Measurements from ENCODE around the gene TRMT112.
A peak's percentile ranks its signal among the peaks of the same experiment; 100 is the strongest.
"Not testable (repeated sequence)": the region's sequence is repeated elsewhere in the genome, so short reads cannot be mapped to it uniquely, and the experiment has no call there.

The TRMT112 gene

DNA sequence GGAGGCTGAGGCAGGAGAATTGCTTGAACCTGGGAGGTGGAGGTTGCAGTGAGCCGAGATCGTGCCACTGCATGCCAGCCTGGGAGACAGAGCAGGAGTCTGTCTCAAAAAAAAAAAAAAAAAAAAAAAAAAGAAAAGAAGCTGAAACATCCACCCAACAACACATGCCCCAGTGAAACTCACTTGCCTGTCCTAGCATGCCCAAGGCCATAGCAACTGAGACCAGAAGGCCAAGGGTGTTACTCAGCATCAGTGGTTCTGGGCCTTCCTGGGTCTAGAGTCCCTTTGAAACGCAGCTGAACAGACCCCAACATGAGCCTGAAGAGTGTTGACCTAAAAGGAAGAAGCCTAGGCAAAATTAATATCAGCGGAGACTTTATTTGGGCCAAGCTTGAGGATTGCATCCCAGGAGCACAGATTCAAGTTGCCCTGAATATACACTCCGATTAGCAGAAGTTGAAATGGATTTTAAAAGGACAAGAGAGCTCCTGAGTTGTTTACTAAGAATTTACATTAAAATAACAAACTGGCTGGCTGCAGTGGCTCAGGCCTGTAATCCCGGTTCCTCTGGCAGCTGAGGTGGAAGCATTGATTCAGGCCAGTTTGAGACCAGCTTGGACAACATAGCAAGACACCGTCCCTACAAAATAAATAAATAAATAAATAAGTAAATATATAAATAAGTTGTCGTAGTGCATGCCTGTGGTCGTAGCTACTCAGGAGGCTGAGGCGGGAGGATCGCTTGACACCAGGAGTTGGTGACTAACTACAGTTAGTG lies 7.5 kb upstream of the TRMT112 start:
- H3K4me3 ChIP-seq (ENCODE audit: low read depth, low read length): no peak overlapping the region
- peak overlapping the region; percentile 54 for H3K27ac ChIP-seq (ENCODE audit: low read depth, low read length)
- no peak overlapping the region for H3K9ac ChIP-seq (ENCODE audit: low read depth, low read length)
- no peaks in the 10 kb centered on the region for H3K4me1 ChIP-seq (ENCODE audit: control insufficient read depth, insufficient read depth, low read length)
- H3K9me3 ChIP-seq (ENCODE audit: control insufficient read depth, insufficient read depth, low read length): no peaks in the 10 kb centered on the region
- H3K27me3 ChIP-seq (ENCODE audit: control insufficient read depth, insufficient read depth, low read length): no peaks in the 10 kb centered on the region
- peaks cover 24% of the 10 kb centered on the region for H3K36me3 ChIP-seq (ENCODE audit: control insufficient read depth, insufficient read depth, low read length)

DNA sequence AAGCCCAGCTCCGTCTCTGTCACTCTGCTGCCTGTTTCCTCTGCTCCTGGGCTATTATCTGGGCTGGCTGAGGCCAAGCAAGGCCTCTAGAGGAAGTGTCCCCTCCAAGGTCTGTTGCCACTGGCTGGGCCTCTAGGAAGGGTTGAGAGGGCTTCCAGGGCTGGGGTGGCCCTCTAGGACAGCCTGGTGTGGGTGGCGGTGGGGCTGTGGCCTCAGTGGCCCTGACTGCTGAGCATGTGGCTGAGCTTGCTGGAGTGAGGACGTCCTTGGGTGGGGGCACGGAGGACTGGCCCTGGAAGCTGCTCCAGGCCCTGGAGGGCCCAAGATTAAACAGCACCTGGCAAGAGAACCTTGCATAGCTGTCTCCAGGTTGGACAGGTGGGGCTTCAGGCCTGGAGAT lies 6.6 kb upstream of the TRMT112 start:
- H3K27ac ChIP-seq (ENCODE audit: low read depth, low read length); H3K4me1 ChIP-seq (ENCODE audit: control insufficient read depth, insufficient read depth, low read length); H3K9ac ChIP-seq (ENCODE audit: low read depth, low read length); H3K27me3 ChIP-seq (ENCODE audit: control insufficient read depth, insufficient read depth, low read length); H3K9me3 ChIP-seq (ENCODE audit: control insufficient read depth, insufficient read depth, low read length); H3K4me3 ChIP-seq (ENCODE audit: low read depth, low read length): not testable (repeated sequence)
- peaks cover 29% of the 10 kb centered on the region for H3K36me3 ChIP-seq (ENCODE audit: control insufficient read depth, insufficient read depth, low read length)

DNA sequence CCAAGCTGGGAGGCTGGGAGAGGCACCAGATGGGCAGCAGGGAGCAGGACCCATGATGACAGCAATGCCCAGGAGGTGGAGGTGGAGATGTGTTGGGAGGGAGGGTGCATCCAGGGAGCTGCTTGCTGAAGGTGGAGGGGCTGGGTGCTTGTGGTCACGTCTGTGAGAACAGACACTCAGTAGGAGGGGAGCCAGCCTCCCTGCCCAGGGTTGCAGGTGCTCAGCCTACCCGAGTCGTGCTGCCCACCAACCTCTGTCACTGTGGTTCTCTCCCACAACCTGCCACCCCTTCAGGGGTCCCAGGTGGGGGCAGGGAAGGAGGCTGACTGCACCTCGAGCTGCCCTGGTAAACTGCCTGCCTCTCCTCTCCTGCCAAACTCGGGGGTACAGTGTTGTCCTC lies 6.0 kb upstream of the TRMT112 start:
- Histone ChIP-seq H3K9me3 (ENCODE audit: control insufficient read depth, insufficient read depth, low read length) (no peaks in the 10 kb centered on the region), H3K36me3 (ENCODE audit: control insufficient read depth, insufficient read depth, low read length) (peaks cover 29% of the 10 kb centered on the region), H3K4me1 (ENCODE audit: control insufficient read depth, insufficient read depth, low read length) (peaks cover 9% of the 10 kb centered on the region), H3K27ac (ENCODE audit: low read depth, low read length) (no peak overlapping the region), H3K27me3 (ENCODE audit: control insufficient read depth, insufficient read depth, low read length) (no peaks in the 10 kb centered on the region), H3K9ac (ENCODE audit: low read depth, low read length) (no peak overlapping the region), H3K4me3 (ENCODE audit: low read depth, low read length) (no peak overlapping the region)

DNA sequence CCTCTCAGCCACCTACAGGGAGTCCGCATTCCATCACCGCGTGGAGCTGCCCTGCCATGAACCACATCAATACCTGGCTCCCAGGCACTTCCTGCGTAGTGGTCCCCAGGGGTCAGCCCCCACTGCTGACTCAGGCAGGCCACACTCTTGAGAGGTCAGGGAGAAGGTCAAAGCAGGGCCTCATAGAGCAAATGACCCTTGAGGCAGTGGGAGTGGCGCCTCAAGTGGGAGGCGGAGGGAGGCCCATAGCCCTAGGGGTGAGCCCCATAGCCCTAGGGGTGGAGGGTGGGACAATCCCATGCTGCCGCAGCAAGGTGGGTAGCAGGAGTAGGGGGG lies 5.5 kb upstream of the TRMT112 start:
- no peaks in the 10 kb centered on the region for H3K27me3 ChIP-seq (ENCODE audit: control insufficient read depth, insufficient read depth, low read length)
- no peak overlapping the region for H3K9ac ChIP-seq (ENCODE audit: low read depth, low read length)
- H3K27ac ChIP-seq (ENCODE audit: low read depth, low read length): no peak overlapping the region
- peaks cover 9% of the 10 kb centered on the region for H3K4me1 ChIP-seq (ENCODE audit: control insufficient read depth, insufficient read depth, low read length)
- H3K36me3 ChIP-seq (ENCODE audit: control insufficient read depth, insufficient read depth, low read length): peaks cover 29% of the 10 kb centered on the region
- no peaks in the 10 kb centered on the region for H3K9me3 ChIP-seq (ENCODE audit: control insufficient read depth, insufficient read depth, low read length)
- no peak overlapping the region for H3K4me3 ChIP-seq (ENCODE audit: low read depth, low read length)

DNA sequence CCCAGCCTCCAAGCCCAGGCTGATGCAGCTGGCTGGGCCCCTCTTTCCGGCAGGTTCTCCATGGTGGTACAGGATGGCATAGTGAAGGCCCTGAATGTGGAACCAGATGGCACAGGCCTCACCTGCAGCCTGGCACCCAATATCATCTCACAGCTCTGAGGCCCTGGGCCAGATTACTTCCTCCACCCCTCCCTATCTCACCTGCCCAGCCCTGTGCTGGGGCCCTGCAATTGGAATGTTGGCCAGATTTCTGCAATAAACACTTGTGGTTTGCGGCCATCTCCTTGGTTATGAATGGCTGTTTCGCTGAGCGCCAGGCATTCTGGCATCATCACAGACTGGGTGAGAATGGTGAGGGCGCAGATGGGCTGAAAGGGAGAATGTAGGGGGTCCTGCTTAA lies 4.2 kb upstream of the TRMT112 start:
- H3K4me1 ChIP-seq (ENCODE audit: control insufficient read depth, insufficient read depth, low read length): peaks cover 9% of the 10 kb centered on the region
- no peak overlapping the region for H3K9ac ChIP-seq (ENCODE audit: low read depth, low read length)
- H3K27me3 ChIP-seq (ENCODE audit: control insufficient read depth, insufficient read depth, low read length): no peaks in the 10 kb centered on the region
- H3K27ac ChIP-seq (ENCODE audit: low read depth, low read length): no peak overlapping the region
- no peaks in the 10 kb centered on the region for H3K9me3 ChIP-seq (ENCODE audit: control insufficient read depth, insufficient read depth, low read length)
- peaks cover 29% of the 10 kb centered on the region for H3K36me3 ChIP-seq (ENCODE audit: control insufficient read depth, insufficient read depth, low read length)
- no peak overlapping the region for H3K4me3 ChIP-seq (ENCODE audit: low read depth, low read length)

DNA sequence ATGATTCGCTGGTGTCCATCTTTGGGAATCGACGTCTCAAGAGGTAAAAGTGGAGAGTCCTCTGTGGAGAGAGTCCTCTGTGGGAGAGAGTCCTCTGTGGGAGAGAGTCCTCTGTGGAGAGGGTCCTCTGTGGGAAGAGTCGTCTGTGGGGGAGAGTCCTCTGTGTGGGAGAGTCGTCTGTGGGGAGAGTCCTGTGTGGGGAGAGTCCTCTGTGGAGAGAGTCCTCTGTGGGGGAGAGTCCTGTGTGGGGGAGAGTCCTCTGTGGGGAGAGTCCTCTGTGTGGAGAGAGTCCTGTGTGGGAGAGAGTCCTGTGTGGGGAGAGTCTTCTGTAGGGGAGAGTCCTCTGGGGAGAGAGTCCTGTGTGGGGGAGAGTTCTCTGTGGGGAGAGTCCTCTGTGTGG lies 3.7 kb upstream of the TRMT112 start:
- no peaks in the 10 kb centered on the region for H3K9me3 ChIP-seq (ENCODE audit: control insufficient read depth, insufficient read depth, low read length)
- no peak overlapping the region for H3K4me3 ChIP-seq (ENCODE audit: low read depth, low read length)
- H3K27ac ChIP-seq (ENCODE audit: low read depth, low read length): no peak overlapping the region
- no peak overlapping the region for H3K9ac ChIP-seq (ENCODE audit: low read depth, low read length)
- H3K27me3 ChIP-seq (ENCODE audit: control insufficient read depth, insufficient read depth, low read length): no peaks in the 10 kb centered on the region
- H3K4me1 ChIP-seq (ENCODE audit: control insufficient read depth, insufficient read depth, low read length): peaks cover 14% of the 10 kb centered on the region
- peaks cover 34% of the 10 kb centered on the region for H3K36me3 ChIP-seq (ENCODE audit: control insufficient read depth, insufficient read depth, low read length)

DNA sequence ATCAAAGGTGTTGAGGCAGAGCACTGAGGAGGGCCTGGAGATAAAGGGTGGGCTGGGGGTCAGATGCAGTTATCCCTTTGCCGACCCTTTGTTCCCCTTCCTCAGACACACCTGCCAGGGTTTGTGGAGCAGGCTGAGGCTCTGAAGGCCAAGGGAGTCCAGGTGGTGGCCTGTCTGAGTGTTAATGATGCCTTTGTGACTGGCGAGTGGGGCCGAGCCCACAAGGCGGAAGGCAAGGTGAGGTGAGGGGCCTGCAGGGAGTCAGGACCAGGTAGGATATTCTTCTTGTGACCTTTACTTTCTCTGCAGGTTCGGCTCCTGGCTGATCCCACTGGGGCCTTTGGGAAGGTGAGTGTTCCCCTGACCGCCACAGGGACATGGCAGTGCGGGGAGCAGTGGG lies 3.2 kb upstream of the TRMT112 start:
- H3K27ac ChIP-seq (ENCODE audit: low read depth, low read length): no peak overlapping the region
- no peak overlapping the region for H3K4me3 ChIP-seq (ENCODE audit: low read depth, low read length)
- no peaks in the 10 kb centered on the region for H3K9me3 ChIP-seq (ENCODE audit: control insufficient read depth, insufficient read depth, low read length)
- H3K36me3 ChIP-seq (ENCODE audit: control insufficient read depth, insufficient read depth, low read length): peaks cover 39% of the 10 kb centered on the region
- peaks cover 14% of the 10 kb centered on the region for H3K4me1 ChIP-seq (ENCODE audit: control insufficient read depth, insufficient read depth, low read length)
- no peaks in the 10 kb centered on the region for H3K27me3 ChIP-seq (ENCODE audit: control insufficient read depth, insufficient read depth, low read length)
- H3K9ac ChIP-seq (ENCODE audit: low read depth, low read length): no peak overlapping the region

DNA sequence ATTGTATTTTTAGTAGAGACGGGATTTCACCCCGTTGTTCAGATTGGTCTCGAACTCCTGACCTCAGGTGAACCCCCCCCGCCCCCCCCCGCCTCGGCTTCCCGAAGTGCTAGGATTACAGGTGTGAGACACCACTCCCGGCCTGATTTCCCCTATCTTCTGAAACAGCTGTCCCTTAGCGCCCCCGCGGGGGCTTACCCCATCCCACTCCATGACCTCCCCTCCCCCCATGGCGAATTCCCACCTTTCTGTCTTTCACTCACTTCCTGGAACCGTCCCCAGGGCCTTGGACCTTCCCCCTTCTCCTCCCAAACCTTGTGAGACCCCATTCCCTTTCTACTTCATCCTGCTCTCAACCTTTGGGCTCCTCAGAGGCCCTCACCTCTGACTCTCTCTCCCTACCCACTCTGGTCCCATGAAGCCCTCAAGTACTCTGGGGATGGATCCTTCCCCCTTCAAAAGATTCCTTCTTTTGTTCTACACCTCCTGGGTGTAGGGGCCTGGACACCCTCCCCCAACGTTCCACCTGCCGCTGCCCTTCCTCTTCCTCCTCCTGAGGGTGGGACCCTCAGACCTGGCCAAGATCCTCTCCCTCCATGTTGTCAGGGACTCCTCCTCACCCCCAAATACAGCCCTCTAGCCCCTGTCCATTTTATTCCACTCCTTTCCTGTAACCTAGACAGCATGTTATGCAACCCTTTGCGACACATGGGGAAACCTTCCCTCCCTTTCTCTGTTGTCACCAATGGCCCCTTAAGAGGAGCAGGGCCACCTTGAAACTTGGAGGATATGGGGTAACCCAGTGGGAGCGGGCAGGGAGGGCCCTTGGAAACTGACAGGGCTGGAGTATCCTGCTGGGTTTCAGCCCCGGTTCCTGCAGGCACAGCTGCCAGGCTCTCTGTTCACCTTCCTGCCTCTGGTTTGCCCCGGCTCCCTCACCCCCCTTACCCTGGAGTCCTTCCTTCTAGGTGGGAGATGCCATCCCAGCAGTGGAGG lies 1.7 kb upstream of the TRMT112 start:
- H3K27me3 ChIP-seq (ENCODE audit: control insufficient read depth, insufficient read depth, low read length): no peaks in the 10 kb centered on the region
- H3K9me3 ChIP-seq (ENCODE audit: control insufficient read depth, insufficient read depth, low read length): no peaks in the 10 kb centered on the region
- peak overlapping the region; percentile 34; the same call in 1 of the 2 replicates for H3K9ac ChIP-seq (ENCODE audit: low read depth, low read length)
- H3K4me3 ChIP-seq (ENCODE audit: low read depth, low read length): peak overlapping the region; percentile 87
- peaks cover 53% of the 10 kb centered on the region for H3K36me3 ChIP-seq (ENCODE audit: control insufficient read depth, insufficient read depth, low read length)
- H3K27ac ChIP-seq (ENCODE audit: low read depth, low read length): peak overlapping the region; percentile 100
- H3K4me1 ChIP-seq (ENCODE audit: control insufficient read depth, insufficient read depth, low read length): peaks cover 14% of the 10 kb centered on the region

DNA sequence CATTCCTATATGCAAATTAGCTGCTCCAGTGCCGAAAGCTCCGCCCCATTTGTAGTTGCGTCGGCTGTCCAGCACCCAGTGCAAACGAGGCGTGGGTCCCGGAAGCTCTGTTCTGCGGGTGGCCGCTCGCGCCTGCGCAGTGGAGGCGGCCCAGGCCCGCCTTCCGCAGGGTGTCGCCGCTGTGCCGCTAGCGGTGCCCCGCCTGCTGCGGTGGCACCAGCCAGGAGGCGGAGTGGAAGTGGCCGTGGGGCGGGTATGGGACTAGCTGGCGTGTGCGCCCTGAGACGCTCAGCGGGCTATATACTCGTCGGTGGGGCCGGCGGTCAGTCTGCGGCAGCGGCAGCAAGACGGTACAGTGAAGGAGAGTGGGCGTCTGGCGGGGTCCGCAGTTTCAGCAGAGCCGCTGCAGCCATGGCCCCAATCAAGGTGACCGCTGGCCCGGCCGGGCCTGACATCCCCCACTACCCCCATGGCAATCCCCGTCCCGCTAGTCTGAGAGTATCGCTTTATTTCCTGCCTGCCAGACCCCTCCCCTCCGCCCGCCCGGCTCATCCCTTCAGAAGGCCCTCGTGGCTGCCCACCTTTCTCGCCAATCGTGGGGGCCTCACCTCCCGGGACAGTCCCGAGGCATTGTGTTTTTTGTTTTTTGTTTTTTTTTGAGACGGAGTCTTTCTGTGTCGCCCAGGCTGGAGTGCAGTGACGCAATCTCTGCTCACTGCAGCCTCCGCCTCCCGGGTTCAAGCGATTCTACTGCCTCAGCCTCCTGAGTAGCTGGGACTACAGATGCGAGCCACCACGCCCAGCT lies 804 bp upstream of the TRMT112 start, which contains the start of gene PRDX5:
Gene PRDX5 (plus strand): TSS at position 161 of the 805 bp plus-strand sequence. CDS start 95 bp downstream, at position 256.
- H3K27ac ChIP-seq (ENCODE audit: low read depth, low read length): peak within 1 kb of the TSS; percentile 100
- H3K9ac ChIP-seq (ENCODE audit: low read depth, low read length): peak within 1 kb of the TSS; percentile 86
- H3K27me3 ChIP-seq (ENCODE audit: control insufficient read depth, insufficient read depth, low read length): no peaks in the 10 kb centered on the region
- H3K9me3 ChIP-seq (ENCODE audit: control insufficient read depth, insufficient read depth, low read length): no peaks in the 10 kb centered on the region
- peaks cover 53% of the 10 kb centered on the region for H3K36me3 ChIP-seq (ENCODE audit: control insufficient read depth, insufficient read depth, low read length)
- H3K4me1 ChIP-seq (ENCODE audit: control insufficient read depth, insufficient read depth, low read length): peaks cover 14% of the 10 kb centered on the region
- H3K4me3 ChIP-seq (ENCODE audit: low read depth, low read length): peak within 1 kb of the TSS; percentile 87

DNA sequence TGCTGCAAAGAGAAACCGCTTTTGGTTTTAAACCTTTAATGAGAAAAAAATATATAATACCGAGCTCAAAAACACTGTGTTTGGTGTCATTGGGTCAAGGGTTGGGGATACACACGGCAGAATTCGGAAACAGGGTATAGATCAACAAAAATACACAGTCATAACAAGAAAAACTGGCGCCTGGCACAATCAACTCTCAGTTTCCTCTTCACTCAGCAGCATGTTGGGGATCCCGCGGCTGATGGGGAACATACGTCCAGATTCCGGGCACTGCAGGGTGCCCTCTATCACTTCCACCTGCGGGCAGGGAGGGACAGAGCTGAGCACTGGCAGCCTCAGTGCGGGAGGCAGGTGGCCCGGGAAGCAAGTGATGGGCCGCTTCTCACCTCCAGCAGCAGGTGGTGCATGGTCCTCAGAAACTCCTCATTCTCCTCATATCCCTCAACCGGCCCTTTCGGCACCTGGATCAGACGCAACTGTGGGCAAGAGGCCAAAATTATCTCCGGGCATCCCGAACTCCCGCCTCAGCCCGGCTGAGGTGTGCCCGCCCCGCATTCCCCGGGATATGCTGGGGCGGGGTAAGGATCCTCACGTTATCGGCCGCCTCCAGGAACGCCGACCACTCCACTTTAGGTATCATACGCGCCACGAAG lies 561 bp downstream of the TRMT112 start:
- peaks cover 14% of the 10 kb centered on the region for H3K4me1 ChIP-seq (ENCODE audit: control insufficient read depth, insufficient read depth, low read length)
- H3K9me3 ChIP-seq (ENCODE audit: control insufficient read depth, insufficient read depth, low read length): no peaks in the 10 kb centered on the region
- H3K27me3 ChIP-seq (ENCODE audit: control insufficient read depth, insufficient read depth, low read length): no peaks in the 10 kb centered on the region
- H3K9ac ChIP-seq (ENCODE audit: low read depth, low read length): peak overlapping the region; percentile 84
- H3K4me3 ChIP-seq (ENCODE audit: low read depth, low read length): peak overlapping the region; percentile 87
- H3K36me3 ChIP-seq (ENCODE audit: control insufficient read depth, insufficient read depth, low read length): peaks cover 47% of the 10 kb centered on the region
- peak overlapping the region; percentile 100 for H3K27ac ChIP-seq (ENCODE audit: low read depth, low read length)

Measured in HUES48 (cell line).